Brain microvascular endothelial cell (primary cell): ENCODE data around the gene RNF126.
A peak's percentile ranks its signal among the peaks of the same experiment; 100 is the strongest.
"Not testable (repeated sequence)": the region's sequence is repeated elsewhere in the genome, so short reads cannot be mapped to it uniquely, and the experiment has no call there.

Source experiments
- DNase-seq: peaks from one replicate; pipeline ENCODE4 v3.0.0-alpha.2; 2020
- H3K27ac ChIP-seq: fragments of 250-450 bp; sonication (Bioruptor Pico); 2 replicates; pipeline ENCODE4 v1.5.1; 2020; ENCODE audit warnings: mild to moderate bottlenecking, moderate library complexity
- H3K27me3 ChIP-seq: fragments of 250-450 bp; sonication (Bioruptor Pico); replicated peaks from 2 replicates; pipeline ENCODE4 v1.5.1; 2020; ENCODE audit warnings: mild to moderate bottlenecking
- H3K36me3 ChIP-seq: fragments of 250-450 bp; sonication (Bioruptor Pico); replicated peaks from 2 replicates; pipeline ENCODE4 v1.5.1; 2020; ENCODE audit warnings: mild to moderate bottlenecking
- H3K4me3 ChIP-seq: 2 replicates; pipeline ENCODE4 v1.5.1; 2011; ENCODE audit warnings: low read depth, mild to moderate bottlenecking, control low read depth, low read length, moderate library complexity
- CTCF ChIP-seq: IDR thresholded peaks from 2 replicates; pipeline ENCODE4 v1.5.1; 2011; ENCODE audit warnings: low read depth, mild to moderate bottlenecking, moderate library complexity, low read length, control low read depth, inconsistent platforms; ENCODE audit errors: missing control alignments
- in situ Hi-C: cut with HindIII; loops from 2 replicates; pipeline ENCODE4 v1.10.0; 2017; ENCODE audit warnings: low sequenced_read_pairs, low pct_ligation_motif_present

The RNF126 gene

GRCh38 chr19:633786-634639 lies 29.0 kb downstream of the RNF126 start:
- H3K36me3 ChIP-seq = peaks cover 11% of the 10 kb centered on the region
- no peaks in the 10 kb centered on the region for H3K27me3 ChIP-seq
- no peak for TF ChIP-seq CTCF
- peak overlapping the region; percentile 63 for H3K27ac ChIP-seq
- DNase-seq = no peak
- H3K4me3 ChIP-seq = peak overlapping the region; percentile 79
- in situ Hi-C loops = no loop called here

DNA sequence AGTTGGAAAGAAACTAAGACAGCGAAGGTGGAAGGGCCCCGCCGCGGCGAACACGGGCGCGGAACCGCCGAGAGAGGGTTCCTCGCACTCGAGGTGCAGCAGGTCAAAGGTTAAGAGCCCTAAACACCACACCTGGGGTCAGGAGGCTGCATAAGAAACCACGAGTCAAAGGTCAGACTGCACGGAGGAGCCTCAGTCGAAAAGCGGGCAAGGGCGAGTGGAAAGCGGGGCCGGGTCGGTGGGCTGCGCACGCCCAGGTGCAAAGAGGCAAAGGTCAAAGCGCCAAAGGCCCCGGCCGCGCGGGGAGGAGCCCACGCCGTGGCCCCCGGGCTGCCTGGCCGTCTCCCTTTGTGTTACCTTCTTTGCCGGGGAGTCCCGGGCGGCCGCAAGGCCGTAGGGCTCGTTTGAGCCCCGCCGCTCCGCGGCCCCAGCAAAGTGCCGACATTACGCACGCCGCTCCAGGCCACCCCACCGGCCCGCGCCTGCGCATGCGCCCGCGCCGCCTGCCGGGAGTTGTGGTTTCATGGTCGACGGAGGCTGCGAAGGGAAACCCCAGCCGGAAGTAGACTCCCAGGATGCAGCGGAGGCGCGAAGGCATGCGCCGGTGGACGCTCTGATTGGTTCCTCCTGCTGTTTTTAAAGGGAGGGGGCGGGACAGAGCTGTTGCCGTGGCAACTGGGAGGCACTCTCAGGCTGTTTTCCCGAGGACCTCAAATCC lies 29.8 kb downstream of the RNF126 start, which contains the start of gene POLRMT:
Gene POLRMT, minus strand, starts transcription at position 470 of the 718 bp plus-strand sequence. Its CDS starts 25 bp downstream, at position 445.
- peak within 1 kb of the TSS; percentile 81 for H3K4me3 ChIP-seq
- peaks cover 17% of the 10 kb centered on the region for H3K36me3 ChIP-seq
- in situ Hi-C loops = no loop called here
- no peak for TF ChIP-seq CTCF
- H3K27me3 ChIP-seq = no peaks in the 10 kb centered on the region
- H3K27ac ChIP-seq = peak within 1 kb of the TSS; percentile 94
- DNase-seq = peak; percentile 97

GRCh38 chr19:632579-633067 lies 30.4 kb downstream of the RNF126 start:
- H3K27me3 ChIP-seq = no peaks in the 10 kb centered on the region
- TF ChIP-seq CTCF = no peak
- DNase-seq = peak; percentile 75
- peak overlapping the region; percentile 81 for H3K4me3 ChIP-seq
- in situ Hi-C loops = no loop called here
- H3K27ac ChIP-seq = peak overlapping the region; percentile 94
- H3K36me3 ChIP-seq = peaks cover 21% of the 10 kb centered on the region

DNA sequence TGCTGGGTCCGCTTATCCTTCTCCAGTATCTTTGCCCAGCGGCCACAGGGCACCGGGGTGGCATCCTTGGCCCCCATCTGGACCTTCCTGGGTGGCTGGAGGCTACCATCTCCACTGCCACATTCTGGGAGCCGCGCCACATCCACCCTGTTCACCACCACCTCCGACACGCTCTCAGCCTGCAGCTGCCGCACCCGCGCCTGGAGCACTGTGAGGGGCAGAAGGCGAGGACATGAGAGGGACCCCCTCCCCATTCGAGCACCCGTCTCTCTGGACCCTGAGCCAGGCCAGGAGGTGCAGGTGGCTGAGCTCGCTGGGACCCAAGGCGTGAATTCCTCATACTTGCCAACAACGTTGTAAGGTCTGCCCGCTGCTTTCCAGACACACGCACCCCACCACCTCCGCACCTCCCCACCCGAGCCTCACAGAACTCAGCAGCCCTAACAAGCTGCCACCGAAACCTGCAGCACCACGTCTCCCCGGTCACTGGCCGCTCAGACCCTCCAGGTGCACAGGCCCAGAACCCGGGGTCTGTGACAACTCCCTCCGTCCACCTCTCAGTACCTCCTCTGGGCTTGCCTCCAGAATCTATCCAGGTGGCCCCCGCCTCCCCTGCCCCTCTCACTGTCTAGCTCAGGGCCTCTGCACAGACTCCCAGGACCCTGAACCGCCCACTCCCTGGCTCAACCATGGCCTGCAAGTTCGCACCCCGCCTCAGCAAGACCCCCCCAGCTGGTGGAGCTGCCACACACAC lies 32.9 kb downstream of the RNF126 start:
- Histone ChIP-seq H3K4me3 (no peak overlapping the region), H3K27ac (no peak overlapping the region), H3K27me3 (no peaks in the 10 kb centered on the region), H3K36me3 (peaks cover 32% of the 10 kb centered on the region)
- DNase-seq = no peak
- no peak for TF ChIP-seq CTCF
- in situ Hi-C loops = no loop called here

DNA sequence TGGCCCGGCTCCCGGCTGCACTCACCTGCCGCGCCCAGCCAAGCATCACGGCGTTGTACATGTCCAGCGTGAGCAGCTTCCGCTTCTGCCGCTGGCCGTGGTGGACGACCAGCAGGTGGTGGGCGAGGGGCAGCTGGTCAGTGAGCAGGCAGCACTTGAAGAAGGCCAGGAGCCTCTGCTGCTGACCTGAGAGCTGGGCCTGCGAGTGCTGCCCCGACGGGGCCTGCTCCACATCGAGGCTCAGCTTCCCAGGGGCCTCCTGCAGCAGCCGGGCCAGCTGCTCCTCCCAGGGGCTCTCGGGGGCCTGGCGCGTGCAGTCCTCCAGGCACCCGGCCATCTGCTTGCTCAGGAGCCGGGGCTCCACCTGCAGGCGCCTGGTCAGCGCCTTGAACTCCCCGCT lies 33.5 kb downstream of the RNF126 start:
- DNase-seq, in situ Hi-C loops, H3K27me3 ChIP-seq, H3K4me3 ChIP-seq, H3K27ac ChIP-seq: not testable (repeated sequence)
- peaks cover 37% of the 10 kb centered on the region for H3K36me3 ChIP-seq
